ENCODE data around the gene MYO5C.

MYO5C gene

DNA sequence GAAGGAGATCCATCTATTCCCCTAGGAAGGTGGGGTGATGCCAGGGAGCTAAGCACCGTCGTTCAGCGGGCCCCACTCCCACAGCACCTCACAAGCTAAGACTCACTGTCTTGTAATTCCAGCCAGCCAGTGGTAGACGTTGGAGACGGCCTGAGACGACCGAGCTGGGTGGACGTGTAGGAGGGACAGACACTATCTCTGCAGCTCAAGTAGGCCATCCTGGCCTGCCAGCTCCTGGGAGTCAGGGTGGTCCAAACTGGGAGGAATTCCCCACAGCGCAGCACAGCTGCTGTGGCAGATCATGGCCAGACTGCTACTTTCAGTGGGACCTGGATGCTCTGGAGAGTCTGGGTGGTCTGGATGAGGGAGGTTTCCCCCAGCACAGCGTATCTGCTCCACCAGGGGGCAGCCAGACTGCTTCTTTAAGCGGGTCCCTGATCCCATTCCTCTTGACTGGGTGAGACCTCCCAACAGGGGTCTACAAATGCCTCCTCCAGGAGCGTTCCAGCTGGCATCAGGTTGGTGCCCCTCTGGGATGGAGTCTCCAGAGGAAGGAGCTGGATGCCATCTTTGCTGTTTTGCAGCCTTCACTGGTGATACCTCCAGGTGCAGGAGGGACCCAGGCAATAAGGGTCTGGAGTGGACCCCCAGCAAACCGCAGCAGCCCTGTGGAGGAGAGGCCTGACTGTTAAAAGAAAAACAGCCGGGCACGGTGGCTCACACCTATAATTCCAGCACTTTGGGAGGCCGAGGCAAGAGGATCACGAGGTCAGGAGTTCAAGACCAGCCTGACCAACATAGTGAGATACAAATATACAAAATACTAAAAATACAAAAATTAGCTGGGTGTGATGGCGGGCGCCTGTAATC, 132.0 kb downstream of the MYO5C start:
- no peaks in the 10 kb centered on the region for H3K27me3 ChIP-seq (ENCODE audit: control insufficient read depth, insufficient read depth, low read length)
- H3K4me2 ChIP-seq (ENCODE audit: low read length), result no peak overlapping the region
- peaks cover 4% of the 10 kb centered on the region for H3K36me3 ChIP-seq (ENCODE audit: insufficient read depth, low read length)
- no peak overlapping the region for H3K4me3 ChIP-seq (ENCODE audit: low read length)
- no peak overlapping the region for H3K9ac ChIP-seq (ENCODE audit: low read depth, low read length)
- H3K4me1 ChIP-seq (ENCODE audit: control insufficient read depth, insufficient read depth, low read length), result peaks cover 14% of the 10 kb centered on the region
- H3K9me3 ChIP-seq (replicated peaks; ENCODE audit: low read length), result no peaks in the 10 kb centered on the region

DNA sequence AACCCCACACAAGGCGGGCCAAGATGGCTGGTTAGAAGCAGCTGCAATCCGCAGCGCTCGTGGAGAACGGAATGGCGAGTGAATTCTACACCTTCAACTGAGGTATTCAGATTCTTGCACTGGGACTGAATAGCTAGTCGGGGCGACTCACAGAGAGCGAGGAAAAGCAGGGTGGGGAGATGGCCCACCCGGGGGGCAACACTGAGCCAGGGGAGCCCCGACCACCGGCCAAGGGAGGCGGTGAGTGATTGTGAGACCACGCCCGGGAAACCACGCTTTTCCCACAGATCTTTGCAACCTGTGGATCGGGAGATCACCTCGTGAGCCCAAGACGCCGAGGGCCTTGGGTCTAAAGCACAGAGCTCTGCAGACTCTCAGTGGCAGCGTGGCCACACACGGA, 132.7 kb downstream of the MYO5C start:
- no peaks in the 10 kb centered on the region for H3K27me3 ChIP-seq (ENCODE audit: control insufficient read depth, insufficient read depth, low read length)
- H3K4me2 ChIP-seq (ENCODE audit: low read length), result peak overlapping the region; percentile 12
- H3K9me3 ChIP-seq (replicated peaks; ENCODE audit: low read length), result no peaks in the 10 kb centered on the region
- H3K36me3 ChIP-seq (ENCODE audit: insufficient read depth, low read length), result peaks cover 4% of the 10 kb centered on the region
- no peak overlapping the region for H3K9ac ChIP-seq (ENCODE audit: low read depth, low read length)
- H3K4me3 ChIP-seq (ENCODE audit: low read length), result no peak overlapping the region
- peaks cover 14% of the 10 kb centered on the region for H3K4me1 ChIP-seq (ENCODE audit: control insufficient read depth, insufficient read depth, low read length)

DNA sequence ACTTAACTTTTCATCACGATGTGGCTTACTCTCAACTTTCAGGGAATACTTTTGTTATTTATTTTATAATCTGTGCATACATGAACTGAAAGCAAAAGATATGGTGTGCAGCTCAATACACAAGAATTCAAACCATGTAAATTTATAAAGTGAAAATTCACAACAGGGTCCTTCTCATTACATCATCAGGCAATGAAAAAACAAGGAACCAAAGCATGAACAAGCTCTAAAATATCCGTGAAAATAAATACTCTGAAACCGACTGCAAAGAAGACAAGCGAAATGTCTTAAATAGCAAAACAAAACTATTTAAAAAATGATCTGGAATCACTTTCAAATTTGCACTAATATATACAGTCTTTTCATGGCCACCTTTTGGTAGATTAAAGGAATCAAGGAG, 133.3 kb downstream of the MYO5C start:
- Histone ChIP-seq H3K36me3 (ENCODE audit: insufficient read depth, low read length) (peaks cover 4% of the 10 kb centered on the region), H3K4me2 (ENCODE audit: low read length) (peak overlapping the region; percentile 12), H3K4me3 (ENCODE audit: low read length) (no peak overlapping the region), H3K27me3 (ENCODE audit: control insufficient read depth, insufficient read depth, low read length) (no peaks in the 10 kb centered on the region), H3K9ac (ENCODE audit: low read depth, low read length) (peak overlapping the region; percentile 9), H3K4me1 (ENCODE audit: control insufficient read depth, insufficient read depth, low read length) (peaks cover 14% of the 10 kb centered on the region), H3K9me3 (replicated peaks; ENCODE audit: low read length) (no peaks in the 10 kb centered on the region)

DNA sequence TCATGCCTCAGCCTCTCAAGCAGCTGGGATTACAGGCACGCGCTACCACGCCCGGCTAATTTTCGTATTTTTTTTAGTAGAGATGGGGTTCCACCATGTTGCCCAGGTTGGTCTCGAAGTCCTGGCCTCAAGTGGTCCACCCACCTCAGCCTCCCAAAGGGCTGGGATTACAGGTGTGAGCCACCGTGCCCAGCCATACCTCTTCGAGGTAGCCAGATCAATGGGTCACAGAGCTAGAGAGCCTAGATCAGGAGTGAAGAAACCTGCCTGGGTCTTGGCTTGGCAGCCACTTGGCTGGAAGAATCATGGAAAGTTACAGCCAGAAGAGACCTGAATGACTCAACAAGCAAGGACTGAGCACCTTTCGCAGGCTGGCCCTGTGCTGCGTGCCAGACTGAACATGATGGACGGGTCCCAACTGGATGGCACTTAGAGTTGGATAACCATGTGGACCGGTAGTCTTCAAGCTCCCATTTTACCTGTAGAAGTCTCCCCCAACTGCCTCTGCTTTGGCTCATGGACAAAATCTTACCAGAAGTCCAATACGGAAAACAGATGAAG, 134.1 kb downstream of the MYO5C start:
- H3K9ac ChIP-seq (ENCODE audit: low read depth, low read length), result no peak overlapping the region
- H3K36me3 ChIP-seq (ENCODE audit: insufficient read depth, low read length), result peaks cover 4% of the 10 kb centered on the region
- no peaks in the 10 kb centered on the region for H3K9me3 ChIP-seq (replicated peaks; ENCODE audit: low read length)
- peak overlapping the region; percentile 12 for H3K4me2 ChIP-seq (ENCODE audit: low read length)
- H3K4me3 ChIP-seq (ENCODE audit: low read length), result no peak overlapping the region
- H3K27me3 ChIP-seq (ENCODE audit: control insufficient read depth, insufficient read depth, low read length), result no peaks in the 10 kb centered on the region
- H3K4me1 ChIP-seq (ENCODE audit: control insufficient read depth, insufficient read depth, low read length), result peaks cover 14% of the 10 kb centered on the region

DNA sequence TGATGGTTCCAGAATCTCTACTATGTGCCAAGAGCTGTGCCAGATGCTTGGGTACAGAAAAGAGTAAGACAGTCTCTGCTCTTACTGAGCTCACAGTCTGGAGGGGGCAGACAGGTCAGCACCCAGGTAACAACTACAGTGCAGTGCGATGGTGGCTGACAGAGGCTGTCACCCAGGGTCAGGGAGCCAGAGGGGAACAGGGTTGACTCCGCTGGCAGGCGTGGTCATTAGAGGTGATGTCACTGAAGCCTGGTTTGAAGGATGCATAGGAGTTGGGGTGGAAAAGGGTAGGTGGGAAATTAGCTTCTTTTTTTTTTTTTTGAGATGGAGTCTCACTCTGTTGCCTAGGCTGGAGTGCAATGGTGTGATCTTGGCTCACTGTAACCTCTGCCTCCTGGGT, 136.0 kb downstream of the MYO5C start:
- Histone ChIP-seq H3K4me1 (ENCODE audit: control insufficient read depth, insufficient read depth, low read length) (peaks cover 14% of the 10 kb centered on the region), H3K4me3 (ENCODE audit: low read length) (no peak overlapping the region), H3K9me3 (replicated peaks; ENCODE audit: low read length) (no peaks in the 10 kb centered on the region), H3K9ac (ENCODE audit: low read depth, low read length) (no peak overlapping the region), H3K4me2 (ENCODE audit: low read length) (no peak overlapping the region), H3K36me3 (ENCODE audit: insufficient read depth, low read length) (peaks cover 4% of the 10 kb centered on the region), H3K27me3 (ENCODE audit: control insufficient read depth, insufficient read depth, low read length) (no peaks in the 10 kb centered on the region)

DNA sequence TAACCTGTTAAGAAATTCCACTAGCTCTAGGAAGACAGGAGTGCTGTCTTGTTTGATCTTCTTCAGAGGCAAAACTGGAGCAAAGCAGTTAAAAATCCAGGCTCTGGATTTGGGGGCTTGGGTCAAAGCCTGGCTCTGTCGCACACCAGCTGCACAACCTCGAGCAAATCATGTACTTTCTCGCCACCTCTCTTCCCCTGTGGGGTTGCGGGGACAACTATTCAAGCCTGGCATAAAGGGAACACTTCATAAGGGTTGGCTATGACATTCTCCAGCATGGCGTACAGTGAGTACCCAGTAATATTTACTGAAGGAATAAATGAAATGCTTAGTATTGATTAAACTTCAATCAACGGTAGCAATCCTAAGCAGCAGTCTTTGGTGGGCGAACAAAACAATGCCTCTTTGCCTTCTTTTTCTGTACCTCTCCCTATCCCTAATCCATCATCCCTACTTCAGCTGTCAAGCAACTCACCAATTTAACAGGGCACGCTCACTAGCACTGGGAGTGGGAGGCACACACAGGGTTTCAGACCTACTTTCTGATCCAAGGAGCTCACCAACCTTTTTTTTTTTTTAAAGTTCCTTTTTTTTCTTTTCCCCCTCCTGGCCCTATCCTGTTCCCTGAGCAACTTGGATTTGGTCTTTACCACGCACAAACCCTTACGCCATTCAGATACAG, 137.4 kb downstream of the MYO5C start:
- Histone ChIP-seq H3K4me3 (ENCODE audit: low read length) (no peak overlapping the region), H3K36me3 (ENCODE audit: insufficient read depth, low read length) (peaks cover 4% of the 10 kb centered on the region), H3K4me2 (ENCODE audit: low read length) (no peak overlapping the region), H3K4me1 (ENCODE audit: control insufficient read depth, insufficient read depth, low read length) (peaks cover 14% of the 10 kb centered on the region), H3K9me3 (replicated peaks; ENCODE audit: low read length) (no peaks in the 10 kb centered on the region), H3K27me3 (ENCODE audit: control insufficient read depth, insufficient read depth, low read length) (no peaks in the 10 kb centered on the region), H3K9ac (ENCODE audit: low read depth, low read length) (no peak overlapping the region)

DNA sequence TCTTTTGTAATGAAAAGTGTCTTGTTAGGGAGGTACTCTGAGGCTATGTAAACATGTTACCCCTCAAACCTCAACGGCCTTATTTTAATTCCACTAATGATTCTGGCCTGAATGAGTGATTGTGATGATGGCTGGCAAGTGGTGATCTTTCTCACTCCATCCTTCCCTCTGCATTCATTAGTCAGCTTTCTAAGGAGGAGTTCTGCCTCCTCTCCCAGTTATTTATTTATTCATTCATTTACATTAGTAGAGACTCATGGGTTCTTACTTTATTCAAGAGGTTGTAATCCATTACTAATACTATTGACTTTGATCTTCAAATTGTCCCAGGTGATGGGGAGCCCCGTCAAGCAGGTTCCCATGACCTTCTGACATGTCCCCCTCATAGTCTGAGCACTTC, 139.7 kb downstream of the MYO5C start:
- H3K9ac ChIP-seq (ENCODE audit: low read depth, low read length), result no peak overlapping the region
- no peak overlapping the region for H3K4me2 ChIP-seq (ENCODE audit: low read length)
- no peak overlapping the region for H3K4me3 ChIP-seq (ENCODE audit: low read length)
- H3K36me3 ChIP-seq (ENCODE audit: insufficient read depth, low read length), result peaks cover 3% of the 10 kb centered on the region
- H3K9me3 ChIP-seq (replicated peaks; ENCODE audit: low read length), result no peaks in the 10 kb centered on the region
- no peaks in the 10 kb centered on the region for H3K27me3 ChIP-seq (ENCODE audit: control insufficient read depth, insufficient read depth, low read length)
- H3K4me1 ChIP-seq (ENCODE audit: control insufficient read depth, insufficient read depth, low read length), result no peaks in the 10 kb centered on the region

DNA sequence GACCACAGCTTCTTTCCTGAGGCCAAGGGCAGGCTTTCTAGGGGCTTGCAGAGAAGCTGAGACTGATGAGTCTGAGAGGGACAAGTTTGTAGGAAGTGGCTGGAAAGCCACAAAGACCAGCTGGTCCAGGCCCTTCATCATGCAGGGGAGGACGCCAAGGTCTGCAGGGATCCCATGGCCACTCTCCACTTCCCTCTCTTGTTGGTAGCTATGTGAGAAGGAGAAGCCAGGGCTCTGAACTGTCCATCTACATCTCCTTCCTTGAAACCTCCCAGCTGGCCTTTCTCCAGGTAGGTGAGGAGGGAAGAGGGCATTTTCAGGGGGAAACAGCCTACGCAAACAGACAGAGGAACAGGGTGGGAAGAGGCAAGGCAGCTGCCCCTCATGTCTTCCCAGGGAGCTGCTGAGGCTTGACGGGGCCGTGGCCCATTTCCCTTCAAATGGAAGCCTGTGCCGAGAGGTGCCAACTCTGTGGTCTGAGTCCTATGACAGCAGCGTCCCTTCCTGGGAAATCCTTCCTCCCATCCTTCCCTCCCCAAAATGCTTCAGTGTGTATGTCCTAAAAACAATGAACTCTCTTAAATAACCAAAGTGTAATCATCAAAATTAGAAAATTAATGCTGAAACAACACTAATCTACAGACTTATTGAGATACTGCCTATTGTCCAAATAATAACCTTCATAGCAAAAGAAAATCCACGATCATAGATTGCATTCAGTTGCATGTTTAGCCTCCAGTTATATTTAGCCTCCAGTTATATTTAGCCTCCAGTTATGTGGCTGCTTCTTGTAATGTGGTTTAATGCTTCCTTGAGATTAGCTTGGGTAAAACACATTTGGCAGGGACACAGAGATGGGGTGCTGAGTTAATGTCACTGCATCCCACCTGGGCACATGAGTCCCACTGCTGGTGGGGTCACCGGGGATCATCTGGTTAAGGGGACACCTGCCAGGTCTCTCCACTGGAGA, 140.4 kb downstream of the MYO5C start:
- Histone ChIP-seq H3K27me3 (ENCODE audit: control insufficient read depth, insufficient read depth, low read length) (no peaks in the 10 kb centered on the region), H3K4me2 (ENCODE audit: low read length) (no peak overlapping the region), H3K4me3 (ENCODE audit: low read length) (no peak overlapping the region), H3K9me3 (replicated peaks; ENCODE audit: low read length) (no peaks in the 10 kb centered on the region), H3K36me3 (ENCODE audit: insufficient read depth, low read length) (peaks cover 4% of the 10 kb centered on the region), H3K4me1 (ENCODE audit: control insufficient read depth, insufficient read depth, low read length) (no peaks in the 10 kb centered on the region), H3K9ac (ENCODE audit: low read depth, low read length) (no peak overlapping the region)

DNA sequence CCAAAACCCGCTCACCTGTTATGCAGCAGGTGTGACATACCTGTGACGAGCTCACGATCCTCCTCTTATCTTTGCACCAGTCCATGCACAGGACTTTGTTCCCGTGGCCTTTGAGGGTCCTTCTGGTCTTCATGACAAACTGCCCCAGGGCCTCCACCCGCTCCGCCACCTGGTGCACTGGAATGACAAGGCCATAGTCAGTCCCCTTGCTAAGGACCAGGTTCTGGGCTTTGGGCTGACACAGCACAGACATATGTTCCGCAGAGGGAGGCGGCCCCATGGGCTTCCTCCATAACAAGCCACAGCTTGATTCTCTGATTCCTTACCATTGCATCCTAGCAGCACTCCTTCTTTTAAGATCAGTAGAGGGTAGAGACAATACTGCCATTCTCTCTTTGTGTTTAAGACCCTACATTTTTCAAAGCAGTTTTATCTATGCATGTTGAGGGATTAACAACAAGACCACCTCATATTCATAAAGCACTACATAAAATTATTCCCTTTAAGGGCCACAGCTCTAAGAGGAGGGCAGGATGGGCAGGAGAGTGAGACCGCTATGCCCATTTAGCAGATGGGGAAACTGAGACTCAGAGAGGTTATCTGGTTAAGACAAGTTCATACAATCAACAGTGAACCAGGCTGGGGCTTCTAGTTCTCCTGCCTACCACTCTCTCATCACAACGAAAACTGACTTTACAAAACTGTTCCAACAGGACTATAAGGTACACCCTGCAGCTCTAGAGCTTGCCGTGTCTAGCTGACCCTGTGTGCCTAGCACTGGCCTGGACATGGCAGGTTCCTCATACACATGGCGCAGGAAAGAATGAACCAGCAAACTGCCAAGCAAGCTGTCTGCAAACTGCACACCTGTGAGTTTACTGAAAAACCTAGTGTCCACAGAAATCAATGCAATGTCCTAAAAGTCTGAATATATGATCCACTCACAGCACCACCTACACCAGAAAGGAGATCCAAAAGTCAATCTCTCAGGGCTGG, 141.4 kb downstream of the MYO5C start:
- H3K4me2 ChIP-seq (ENCODE audit: low read length), result no peak overlapping the region
- H3K27me3 ChIP-seq (ENCODE audit: control insufficient read depth, insufficient read depth, low read length), result no peaks in the 10 kb centered on the region

DNA sequence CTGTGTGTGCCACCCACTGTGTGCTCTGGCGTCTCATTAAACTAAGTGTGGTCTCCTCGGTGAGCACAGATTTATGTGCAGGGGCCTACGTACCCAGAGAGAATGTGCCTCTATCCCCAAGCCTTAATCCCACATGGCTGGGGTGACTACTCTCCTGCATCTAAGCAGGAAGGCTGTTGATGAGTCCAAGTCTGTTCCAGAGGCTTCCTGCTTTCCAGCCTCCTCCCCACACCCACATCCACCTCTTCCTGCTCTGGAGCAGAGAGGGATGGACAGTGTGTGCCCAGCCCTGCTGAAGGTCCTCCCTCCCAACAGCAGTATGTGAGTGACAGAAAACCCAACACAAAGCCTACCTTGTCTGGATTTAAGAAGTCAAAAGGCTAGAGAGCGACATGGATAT, 144.3 kb downstream of the MYO5C start:
- Histone ChIP-seq H3K4me2 (ENCODE audit: low read length) (no peak overlapping the region), H3K36me3 (ENCODE audit: insufficient read depth, low read length) (peaks cover 15% of the 10 kb centered on the region), H3K4me1 (ENCODE audit: control insufficient read depth, insufficient read depth, low read length) (no peaks in the 10 kb centered on the region), H3K27me3 (ENCODE audit: control insufficient read depth, insufficient read depth, low read length) (no peaks in the 10 kb centered on the region), H3K9ac (ENCODE audit: low read depth, low read length) (no peak overlapping the region), H3K9me3 (replicated peaks; ENCODE audit: low read length) (no peaks in the 10 kb centered on the region), H3K4me3 (ENCODE audit: low read length) (no peak overlapping the region)

More for the DNA sequence above, 141.4 kb downstream of the MYO5C start:
- Histone ChIP-seq H3K4me3 (ENCODE audit: low read length) (no peak overlapping the region), H3K9ac (ENCODE audit: low read depth, low read length) (no peak overlapping the region), H3K9me3 (replicated peaks; ENCODE audit: low read length) (no peaks in the 10 kb centered on the region), H3K36me3 (ENCODE audit: insufficient read depth, low read length) (peaks cover 10% of the 10 kb centered on the region), H3K4me1 (ENCODE audit: control insufficient read depth, insufficient read depth, low read length) (no peaks in the 10 kb centered on the region)

Measured in skeletal muscle satellite cell (primary cell).